SH-SY5Y (cell line): ENCODE results near the gene NPM1.

Experiments used
- GATA2 ChIP-seq: IDR thresholded peaks from 2 replicates; pipeline ENCODE4 v1.6.1; 2011; ENCODE audit warnings: mild to moderate bottlenecking, low read depth, low read length
- GATA3 ChIP-seq: IDR thresholded peaks from 2 replicates; pipeline ENCODE4 v1.6.1; 2011; ENCODE audit warnings: low read depth, mild to moderate bottlenecking, low read length, moderate library complexity

DNA sequence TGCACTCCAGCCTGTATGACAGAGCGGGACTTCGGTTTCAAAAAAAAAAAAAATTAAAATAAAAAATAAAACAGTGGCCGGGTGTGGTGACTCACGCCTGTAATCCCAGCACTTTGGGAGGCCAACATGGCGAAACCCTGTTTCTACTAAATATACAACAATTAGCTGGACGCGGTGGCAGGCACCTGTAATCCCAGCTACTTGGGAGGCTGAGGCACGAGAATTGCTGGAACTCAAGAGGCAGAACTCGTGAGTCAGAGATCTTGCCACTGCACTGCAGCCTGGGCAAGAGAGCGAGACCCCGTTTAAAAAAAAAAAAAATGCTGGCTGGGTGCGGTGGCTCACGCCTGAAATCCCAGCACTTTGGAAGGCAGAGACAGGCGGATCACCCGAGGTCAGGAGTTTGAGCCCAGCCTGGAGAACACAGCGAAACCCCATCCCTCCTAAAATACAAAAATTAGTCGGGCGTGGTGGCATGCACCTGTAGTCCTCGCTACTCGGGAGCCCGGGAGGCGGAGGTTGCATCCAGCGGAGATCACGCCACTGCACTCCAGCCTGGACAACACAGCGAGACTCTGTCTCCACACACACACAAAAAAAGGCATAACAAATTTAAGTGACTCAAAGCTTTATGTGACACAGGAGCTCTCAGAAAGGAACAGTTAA lies 1.5 kb upstream of the NPM1 start:
- TF ChIP-seq GATA2 = no peak
- no peak for TF ChIP-seq GATA3
